Motor neuron (in vitro differentiated cells): ENCODE data around the gene CDH13. TPM values are rescaled to one million over a fixed set of nuclear protein-coding genes. Genes with fewer than 3 reads are reported as not detected.

ENCODE experiments used
- ATAC-seq, 8 experiments: fragments of 200-7000 bp; cut with Tn5 transposase; replicated peaks in 6 of 8; 2 replicates each; pipeline ENCODE4 v1.8.0; 2021; ENCODE audit warnings: mild to moderate bottlenecking in 8 of 8, moderate library complexity in 8 of 8
- H3K27ac ChIP-seq, 2 donors: fragments of 250-450 bp; sonication (Bioruptor Pico); 2 replicates each; pipeline ENCODE4 v1.9.0; 2021; ENCODE audit warnings: antibody characterized with exemption in 2 of 2, mild to moderate bottlenecking in 2 of 2, moderate library complexity in 1 of 2
- H3K4me1 ChIP-seq, 2 donors: fragments of 250-450 bp; sonication (Bioruptor Pico); replicated peaks in 1 of 2; 2 replicates each; pipeline ENCODE4 v1.6.1; 2021; ENCODE audit warnings: antibody characterized with exemption in 2 of 2, mild to moderate bottlenecking in 2 of 2, moderate library complexity in 1 of 2
- H3K4me3 ChIP-seq, 5 donors: fragments of 250-450 bp; sonication (Bioruptor Pico); 2 replicates each; pipeline ENCODE4 v1.9.0; 2021; ENCODE audit warnings: antibody characterized with exemption in 5 of 5, mild to moderate bottlenecking in 5 of 5, moderate library complexity in 4 of 5
- WGBS, 10 experiments: fragments of 450-650 bp; shearing (Covaris generic); methylation state at CpG; one replicate each; pipeline ENCODE4 v1.0.0; 2022; 5-methylcytosine and 5-hydroxymethylcytosine counted together
- in situ Hi-C, 9 experiments: fragments of 400-800 bp; cut with MboI; loops; one replicate each; pipeline ENCODE4 v1.15.0; 2021; ENCODE audit warnings: low sequenced_read_pairs in 9 of 9, low pct_unique_long_range_greater_than_20kb in 2 of 9; ENCODE audit not compliant: unreplicated experiment in 9 of 9
- total RNA-seq, 8 experiments: library from RNA; unstranded; fragments of 300-600 nt; gene quantifications; 2 replicates each; pipeline versions ENCODE4 v1.2.3 to v1.2.4, GENCODE V29; 2022

CDH13 gene
- total RNA-seq, 8 experiments from 2014 or later = 0.42 to 10.3 (median 3.4) TPM

DNA sequence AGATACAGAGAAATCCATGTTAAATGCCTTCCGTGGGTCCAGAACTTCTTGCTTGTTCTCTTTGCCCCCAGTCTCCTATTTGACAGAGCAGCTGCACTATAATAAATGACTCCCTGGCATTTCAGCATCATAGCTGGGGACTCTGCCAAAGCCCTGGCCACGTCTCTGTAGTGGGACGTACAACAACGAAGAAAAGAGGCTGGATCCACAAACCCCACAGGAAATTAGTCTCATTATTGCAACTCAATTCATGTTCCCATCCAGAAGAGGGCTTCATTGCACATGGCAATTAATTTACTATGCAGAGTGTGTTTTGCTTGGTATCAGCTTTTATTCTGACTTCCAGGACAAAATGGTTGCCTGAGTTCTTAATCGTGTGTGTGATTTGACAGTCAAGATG is 121.3 kb downstream of the CDH13 start:
- H3K4me1 ChIP-seq = peaks cover 7 to 24% of the 10 kb centered on the region in 2 donors
- peak in 1 of 8 experiments; percentile 44 for ATAC-seq
- in situ Hi-C loops = no loop called here
- H3K27ac ChIP-seq = no peak overlapping the region
- H3K4me3 ChIP-seq = no peak overlapping the region
- WGBS, 10 experiments = 0 to 96% (median 74%) methylated on average over 1 to 5 of the region's 5 CpGs

DNA sequence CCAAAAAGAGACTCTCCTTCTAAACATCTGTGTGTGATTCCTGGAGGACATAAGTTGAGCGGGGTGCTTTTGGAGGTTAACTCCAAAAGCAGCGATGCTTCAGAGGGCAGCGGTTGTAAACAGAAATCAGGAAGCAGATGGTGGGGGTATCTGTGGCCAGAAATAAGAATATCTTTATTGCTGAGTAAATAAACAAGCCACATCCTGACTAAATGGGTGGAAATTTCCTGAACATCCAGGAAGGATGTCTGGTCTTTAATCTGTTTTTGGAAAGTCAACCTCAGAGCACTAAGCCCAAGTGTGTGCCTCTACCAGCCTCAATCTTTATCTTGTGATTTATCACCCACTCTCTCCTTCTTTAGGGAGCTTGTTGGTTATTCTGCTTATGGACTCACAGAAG is 123.3 kb downstream of the CDH13 start:
- no peak overlapping the region for H3K4me3 ChIP-seq
- peaks cover 7 to 24% of the 10 kb centered on the region in 2 donors for H3K4me1 ChIP-seq
- no peak overlapping the region for H3K27ac ChIP-seq
- no peak for ATAC-seq
- in situ Hi-C loops = no loop called here
- WGBS, 10 experiments = 67 to 100% (median 80%) methylated on average over 2 to 3 of the region's 3 CpGs; no CpG with 5 or more reads in 5 of the 10 experiments

DNA sequence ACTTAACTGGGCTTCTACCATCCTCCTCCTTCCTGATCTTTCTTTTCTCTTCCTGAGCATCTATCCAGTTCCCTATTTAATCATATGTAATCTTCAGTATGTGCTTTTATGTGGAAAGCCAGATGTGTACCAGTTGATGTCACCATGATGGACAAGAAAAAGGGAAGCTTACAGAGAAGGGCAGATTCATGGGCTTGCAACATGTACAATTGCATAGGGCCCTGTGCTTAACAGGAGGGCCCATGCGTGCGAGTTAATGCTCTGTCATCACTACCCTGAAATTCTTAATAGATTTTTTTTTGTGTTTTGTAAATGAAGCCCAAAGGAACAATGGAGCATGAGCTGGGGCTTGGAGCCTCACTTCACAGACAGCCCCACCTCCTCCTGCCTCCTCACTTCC is 124.3 kb downstream of the CDH13 start:
- peak in 3 of 8 experiments; percentile 49 to 90 (median 87) for ATAC-seq
- in situ Hi-C loops = no loop called here
- 43 to 100% (median 67%) methylated on average over 1 to 2 of the region's 2 CpGs; no CpG with 5 or more reads in 5 of the 10 experiments for WGBS, 10 experiments
- peaks cover 7 to 24% of the 10 kb centered on the region in 2 donors for H3K4me1 ChIP-seq
- no peak overlapping the region for H3K27ac ChIP-seq
- H3K4me3 ChIP-seq = no peak overlapping the region

DNA sequence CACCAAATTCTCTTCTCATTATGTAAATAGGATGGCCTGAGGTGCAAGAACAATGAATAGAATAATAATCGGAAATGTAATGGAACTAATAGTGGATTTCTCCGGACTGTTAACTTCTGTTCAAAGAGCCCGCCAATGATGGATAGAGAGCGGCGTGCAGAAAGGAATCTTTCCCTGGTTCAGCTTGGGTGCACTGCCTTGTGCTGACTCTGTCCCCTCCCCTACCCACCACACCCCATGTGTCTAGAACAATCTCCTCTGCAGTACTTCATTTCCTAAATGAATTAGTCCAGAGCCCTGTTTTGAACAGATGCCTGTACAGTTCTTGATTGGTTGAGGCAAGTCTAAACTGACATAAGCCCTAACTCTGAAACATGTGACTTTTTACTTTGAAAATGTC is 125.4 kb downstream of the CDH13 start:
- in situ Hi-C loops = no loop called here
- ATAC-seq = peak in 2 of 8 experiments; percentile 62 to 65

DNA sequence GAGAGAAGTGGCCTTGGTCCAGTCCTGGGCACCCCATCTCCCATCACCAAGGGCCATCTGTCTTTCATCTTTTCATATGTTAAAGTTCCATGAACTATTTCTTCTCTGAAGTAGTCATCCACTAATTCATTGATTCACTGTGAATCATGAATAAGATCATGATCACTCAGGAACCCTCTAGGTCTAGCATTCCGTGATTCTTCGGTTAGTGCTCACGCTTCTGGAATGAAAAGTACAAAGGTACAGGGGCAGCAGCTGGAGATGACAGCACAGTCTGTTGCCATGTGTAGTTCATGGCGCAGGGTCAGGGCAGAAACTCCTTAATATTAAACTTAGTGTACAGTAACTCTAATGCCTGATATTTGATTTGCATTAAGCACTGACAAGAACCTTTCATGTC is 127.1 kb downstream of the CDH13 start:
- Histone ChIP-seq H3K4me1 (peaks cover 7 to 24% of the 10 kb centered on the region in 2 donors), H3K4me3 (no peak overlapping the region), H3K27ac (no peak overlapping the region)
- 7 to 100% (median 93%) methylated on average over 2 to 4 of the region's 4 CpGs; no CpG with 5 or more reads in 4 of the 10 experiments for whole genome bisulfite sequencing, 10 experiments
- ATAC-seq = no peak
- in situ Hi-C loops = no loop called here

More for the DNA sequence above, 125.4 kb downstream of the CDH13 start:
- H3K27ac ChIP-seq = no peak overlapping the region
- 54 to 90% (median 60%) methylated on average over 1 to 5 of the region's 5 CpGs; no CpG with 5 or more reads in 3 of the 10 experiments for WGBS, 10 experiments
- no peak overlapping the region for H3K4me3 ChIP-seq
- peaks cover 7 to 24% of the 10 kb centered on the region in 2 donors for H3K4me1 ChIP-seq

DNA sequence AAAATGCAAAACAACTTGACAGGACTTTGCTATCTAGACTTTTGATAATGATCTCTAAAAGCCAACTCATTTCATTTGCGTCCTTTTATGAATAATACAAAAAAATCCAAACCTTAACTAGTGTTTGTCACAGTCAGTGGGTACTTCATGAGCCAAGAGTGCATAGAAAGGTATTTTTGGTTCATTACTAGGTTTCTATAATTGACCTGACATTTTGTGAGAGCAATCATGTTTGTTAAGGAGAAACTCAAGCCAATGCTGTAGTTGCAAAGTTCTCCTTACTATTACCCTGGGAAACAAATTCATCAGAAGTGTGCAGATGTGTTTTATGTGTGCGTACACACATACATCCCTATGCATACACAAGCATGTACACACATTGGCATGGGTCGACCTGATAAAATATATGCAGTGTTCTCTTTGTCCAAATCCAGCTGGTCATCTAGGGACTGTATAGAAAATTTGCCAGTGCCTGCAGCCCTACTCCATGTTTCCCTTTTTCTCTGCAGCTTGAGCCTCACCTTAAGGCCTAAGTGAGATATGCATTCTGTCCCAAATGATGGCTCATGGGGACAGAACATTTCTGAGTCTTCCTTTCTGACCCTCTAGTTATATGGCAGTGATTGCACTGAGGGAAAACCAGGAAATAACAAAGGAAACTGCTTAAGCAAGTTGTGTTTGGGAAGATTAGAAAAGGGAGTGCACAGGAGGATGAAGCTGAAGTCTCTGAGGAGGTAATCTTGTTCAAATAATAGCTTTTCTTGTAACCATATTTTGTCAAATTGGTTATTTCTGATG is 128.1 kb downstream of the CDH13 start:
- Histone ChIP-seq H3K27ac (no peak overlapping the region), H3K4me1 (peaks cover 7 to 24% of the 10 kb centered on the region in 2 donors), H3K4me3 (no peak overlapping the region)
- ATAC-seq = no peak
- in situ Hi-C loops = no loop called here
- 40 to 100% (median 75%) methylated on average over 1 to 3 of the region's 3 CpGs; no CpG with 5 or more reads in 2 of the 10 experiments for WGBS, 10 experiments

DNA sequence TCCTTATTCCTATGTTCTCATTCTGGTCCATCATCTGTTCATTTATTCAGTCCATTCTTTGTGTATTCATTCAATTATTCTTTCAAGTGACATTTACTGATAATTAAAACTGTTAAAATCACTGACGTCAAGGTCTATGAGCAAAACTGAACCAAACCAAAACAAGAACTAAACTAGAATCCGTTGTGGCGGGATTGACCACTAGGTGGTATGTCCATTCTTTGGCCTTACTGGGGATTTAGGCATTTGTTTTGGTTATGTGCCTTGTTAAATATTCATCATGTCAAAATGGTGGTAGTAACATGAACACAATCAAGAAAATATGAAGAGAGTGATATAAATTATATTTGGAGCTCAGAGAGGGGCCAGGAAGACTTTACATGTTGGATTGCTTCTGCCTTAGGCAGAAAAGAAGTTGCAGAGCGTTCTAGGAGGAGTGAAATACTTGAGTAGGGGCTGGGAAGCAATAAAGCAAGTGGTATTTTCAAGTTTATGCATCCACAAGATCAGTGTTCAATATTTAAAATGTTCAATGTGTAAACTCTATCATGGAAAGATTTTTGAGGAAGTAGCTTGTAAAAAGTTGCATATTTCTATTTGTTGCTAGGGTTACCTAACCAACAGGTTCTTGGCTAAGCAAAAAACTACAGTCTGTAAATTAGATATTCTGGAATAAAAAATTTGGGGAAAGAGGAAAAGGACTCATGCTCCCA is 129.0 kb downstream of the CDH13 start:
- H3K27ac ChIP-seq = no peak overlapping the region
- peaks cover 7 to 19% of the 10 kb centered on the region in 2 donors for H3K4me1 ChIP-seq
- ATAC-seq = no peak
- WGBS, 10 experiments = 37 to 89% (median 76%) methylated on average over 1 to 4 of the region's 4 CpGs; no CpG with 5 or more reads in 1 of the 10 experiments
- in situ Hi-C loops = no loop called here
- no peak overlapping the region for H3K4me3 ChIP-seq

DNA sequence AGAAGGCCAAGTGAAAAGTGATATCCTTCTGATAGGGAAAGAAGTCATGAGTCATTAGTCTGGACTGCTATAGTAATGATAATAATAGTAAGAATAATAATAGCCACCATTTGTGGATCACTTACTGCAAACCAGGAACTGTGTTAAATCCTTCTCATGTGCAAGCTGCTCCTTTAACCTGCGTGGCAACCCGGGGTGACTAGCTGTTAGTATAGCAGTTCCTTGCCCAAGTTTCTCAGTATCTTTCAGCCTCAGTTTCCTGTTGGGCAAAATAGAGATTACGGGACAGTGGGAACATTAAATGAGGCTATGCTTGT is 129.5 kb downstream of the CDH13 start:
- ATAC-seq = no peak
- Histone ChIP-seq H3K4me1 (peaks cover 4 to 14% of the 10 kb centered on the region in 2 donors), H3K4me3 (no peak overlapping the region), H3K27ac (no peak overlapping the region)
- in situ Hi-C loops = no loop called here
- WGBS, 10 experiments = 63 to 100% (median 82%) methylated on average over 1 to 3 of the region's 3 CpGs

DNA sequence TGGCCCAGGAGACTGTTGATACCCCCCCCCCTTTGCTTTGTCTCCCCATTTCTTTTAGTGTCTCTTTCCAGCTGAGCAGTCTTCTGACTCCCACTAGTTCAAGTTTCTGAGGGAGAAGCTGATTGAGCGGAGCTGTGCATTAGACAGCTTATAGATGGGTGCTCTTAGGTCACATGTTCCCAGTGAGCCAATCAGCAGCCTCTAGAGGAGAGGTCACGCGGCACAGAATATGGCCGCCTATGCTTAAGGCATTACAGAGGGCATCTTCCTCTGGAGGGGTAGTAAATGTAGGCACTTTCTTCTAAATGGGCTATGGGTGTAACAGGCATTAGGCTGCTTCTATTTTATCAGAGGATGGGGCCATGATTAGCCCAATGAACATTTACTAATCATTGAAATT is 131.6 kb downstream of the CDH13 start:
- in situ Hi-C loops = no loop called here
- ATAC-seq = no peak
- WGBS, 10 experiments = 60 to 100% (median 100%) methylated on average over 1 to 3 of the region's 4 CpGs; no CpG with 5 or more reads in 3 of the 10 experiments

DNA sequence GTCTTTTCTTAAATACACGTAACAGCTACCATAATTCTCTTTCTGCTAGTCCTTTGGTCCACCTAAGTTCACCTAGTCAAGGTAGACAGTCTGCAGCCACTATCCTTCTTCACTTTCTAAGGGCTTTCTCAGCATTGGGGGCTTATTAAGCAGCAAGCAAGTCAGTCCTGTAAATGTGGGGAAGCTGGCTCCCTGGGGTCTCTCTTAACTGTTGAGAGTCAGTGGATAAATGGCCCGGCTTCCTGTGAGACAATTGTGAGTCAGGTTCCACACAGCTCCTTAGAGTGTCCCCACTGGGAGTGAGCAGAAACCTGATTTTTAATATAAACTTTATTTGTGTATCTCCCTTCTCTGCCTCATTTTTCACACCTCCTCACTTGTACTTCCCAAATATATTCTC is 132.1 kb downstream of the CDH13 start:
- no peaks in the 10 kb centered on the region for H3K4me1 ChIP-seq
- H3K4me3 ChIP-seq = no peak overlapping the region
- no peak for ATAC-seq
- WGBS, 10 experiments = 40 to 100% (median 80%) methylated on average over 1 to 2 of the region's 2 CpGs; no CpG with 5 or more reads in 3 of the 10 experiments
- in situ Hi-C loops = no loop called here
- no peak overlapping the region for H3K27ac ChIP-seq

More for the DNA sequence above, 131.6 kb downstream of the CDH13 start:
- Histone ChIP-seq H3K4me1 (no peaks in the 10 kb centered on the region), H3K4me3 (no peak overlapping the region), H3K27ac (no peak overlapping the region)

DNA sequence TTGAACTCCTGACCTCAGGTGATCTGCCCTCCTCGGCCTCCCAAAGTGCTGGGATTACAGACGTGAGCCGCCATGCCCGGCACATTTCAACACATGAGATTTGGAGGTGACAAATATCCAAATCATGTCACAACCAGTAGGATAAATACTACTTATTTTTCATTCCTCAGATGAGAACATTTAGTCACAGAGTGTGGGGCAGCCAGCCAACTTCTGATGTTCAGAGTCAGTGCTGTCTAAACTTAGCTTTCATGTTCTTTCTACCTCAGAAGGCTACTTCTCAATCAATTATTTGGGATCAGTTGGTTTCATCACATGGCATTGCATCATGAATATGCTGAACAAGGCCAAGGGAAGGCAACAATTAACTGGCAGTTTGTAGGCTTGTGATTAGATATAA is 134.5 kb downstream of the CDH13 start:
- in situ Hi-C loops = no loop called here
- Histone ChIP-seq H3K27ac (no peak overlapping the region), H3K4me1 (no peaks in the 10 kb centered on the region), H3K4me3 (no peak overlapping the region)
- peak in 1 of 8 experiments; percentile 43 for ATAC-seq
- WGBS, 10 experiments = 0 to 93% (median 42%) methylated on average over 1 to 3 of the region's 4 CpGs; no CpG with 5 or more reads in 6 of the 10 experiments

DNA sequence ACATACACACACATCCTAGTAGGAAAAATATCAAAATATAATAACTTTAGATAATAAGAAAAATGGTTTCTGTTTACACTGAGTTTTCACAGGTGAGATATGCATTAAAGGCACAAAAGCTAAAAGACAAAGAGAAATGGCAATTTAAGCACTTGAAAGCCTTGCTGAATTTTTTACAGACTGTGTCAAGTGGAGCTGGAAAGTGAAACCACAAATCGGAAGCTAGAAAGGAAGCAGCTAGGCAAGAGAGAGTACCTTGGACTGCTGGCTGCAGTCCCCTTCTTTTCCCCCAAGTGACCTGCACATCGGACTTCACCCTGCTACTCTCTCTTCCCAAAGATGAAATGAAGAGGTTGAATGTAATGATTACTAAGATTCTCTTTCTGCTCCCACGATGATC is 135.1 kb downstream of the CDH13 start:
- 20 to 100% (median 83%) methylated on average over 1 to 3 of the region's 3 CpGs; no CpG with 5 or more reads in 1 of the 10 experiments for WGBS, 10 experiments
- Histone ChIP-seq H3K4me3 (no peak overlapping the region), H3K27ac (no peak overlapping the region), H3K4me1 (no peaks in the 10 kb centered on the region)
- in situ Hi-C loops = no loop called here
- no peak for ATAC-seq

DNA sequence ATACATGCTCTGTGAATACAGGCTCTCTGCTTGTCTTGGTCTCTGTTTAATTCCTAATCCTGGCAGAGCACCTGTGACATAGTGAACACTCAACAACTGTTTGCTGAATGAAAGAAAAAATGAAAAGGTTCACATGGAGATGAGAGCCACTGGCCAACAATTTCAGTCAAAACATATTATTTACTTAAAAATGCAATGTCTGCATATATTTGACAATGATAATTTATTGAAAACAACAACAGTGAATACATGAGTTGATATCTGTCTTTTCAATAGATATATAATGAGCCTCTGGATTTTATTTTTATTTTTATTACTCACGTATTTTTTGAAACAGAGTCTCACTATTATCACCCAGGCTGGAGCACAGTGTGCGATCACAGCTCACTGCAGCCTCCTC is 136.6 kb downstream of the CDH13 start:
- no peaks in the 10 kb centered on the region for H3K4me1 ChIP-seq
- H3K27ac ChIP-seq = no peak overlapping the region
- no peak for ATAC-seq
- 58 to 84% (median 78%) methylated on average over 1 to 2 of the region's 2 CpGs; no CpG with 5 or more reads in 3 of the 10 experiments for WGBS, 10 experiments
- H3K4me3 ChIP-seq = no peak overlapping the region
- in situ Hi-C loops = no loop called here
